GM23248 (cell line): ENCODE data around the gene PRG2.

ENCODE experiments used
- EZH2 ChIP-seq: fragments of 200-600 bp; sonication (generic); IDR thresholded peaks from 2 replicates; pipeline ENCODE4 v1.6.1; 2018; ENCODE audit warnings: antibody characterized with exemption, mild to moderate bottlenecking; ENCODE audit not compliant: insufficient read depth, poor library complexity, severe bottlenecking
- EZH2phosphoT487 ChIP-seq: fragments of 200-600 bp; sonication (generic); IDR thresholded peaks from 2 replicates; pipeline ENCODE4 v1.6.1; 2018; ENCODE audit warnings: antibody characterized with exemption, moderate library complexity, mild to moderate bottlenecking, low read depth; ENCODE audit not compliant: insufficient read depth

- no peak for TF ChIP-seq EZH2
- no peak for TF ChIP-seq EZH2phosphoT487
Observed at GRCh38 chr11:57425565-57426438, 35.4 kb upstream of the PRG2 start.
